ENCODE results near the gene VN1R5.

- TF ChIP-seq CTCF (IDR thresholded peaks at IDR 0.05) (no peak), POLR2A (IDR thresholded peaks at IDR 0.05) (no peak)
Measured at GRCh38 chr1:247270003-247270402, 14.1 kb downstream of the VN1R5 start.
